ENCODE results near the gene FNIP2.
"Not testable (repeated sequence)": the region's sequence is repeated elsewhere in the genome, so short reads cannot be mapped to it uniquely, and the experiment has no call there.

Gene FNIP2

GRCh38 chr4:158875026-158875425 lies 106.2 kb downstream of the FNIP2 start:
- no peak for DNase-seq

- no peak for DNase-seq
Measured at GRCh38 chr4:158875455-158875854, 106.6 kb downstream of the FNIP2 start.

GRCh38 chr4:158877069-158877468 lies 108.2 kb downstream of the FNIP2 start:
- DNase-seq = no peak

- not testable (repeated sequence) for DNase-seq
Measured at GRCh38 chr4:158882142-158882541, 113.3 kb downstream of the FNIP2 start.

- DNase-seq = no peak
Measured at GRCh38 chr4:158884280-158884679, 115.5 kb downstream of the FNIP2 start.

GRCh38 chr4:158885564-158885963 lies 116.7 kb downstream of the FNIP2 start:
- no peak for DNase-seq

- DNase-seq = no peak
Measured at GRCh38 chr4:158890294-158890693, 121.5 kb downstream of the FNIP2 start.

GRCh38 chr4:158891256-158891655 lies 122.4 kb downstream of the FNIP2 start:
- DNase-seq = no peak

GRCh38 chr4:158894826-158895225 lies 126.0 kb downstream of the FNIP2 start:
- no peak for DNase-seq

GRCh38 chr4:158895797-158896576 lies 127.2 kb downstream of the FNIP2 start:
- no peak for DNase-seq

- DNase-seq = not testable (repeated sequence)
Measured at GRCh38 chr4:158896577-158897238, 127.9 kb downstream of the FNIP2 start.

- DNase-seq = not testable (repeated sequence)
Measured at GRCh38 chr4:158900408-158900807, 131.6 kb downstream of the FNIP2 start.

- peak in 3 of 5 donors; percentile 10 to 83 (median 16) for DNase-seq
Measured at GRCh38 chr4:158902280-158903078, 133.7 kb downstream of the FNIP2 start.

- DNase-seq = no peak
Measured at GRCh38 chr4:158903079-158903456, 134.2 kb downstream of the FNIP2 start.

- no peak for DNase-seq
Measured at GRCh38 chr4:158903472-158904043, 134.7 kb downstream of the FNIP2 start.

- no peak for DNase-seq
Measured at GRCh38 chr4:158904815-158905214, 136.0 kb downstream of the FNIP2 start.

- peak in 1 of 5 donors; percentile 73 for DNase-seq
Measured at GRCh38 chr4:158906073-158906472, 137.2 kb downstream of the FNIP2 start.

- DNase-seq = no peak
Measured at GRCh38 chr4:158912390-158912789, 143.6 kb downstream of the FNIP2 start.

- DNase-seq = no peak
Measured at GRCh38 chr4:158912806-158913205, 144.0 kb downstream of the FNIP2 start.

GRCh38 chr4:158913766-158914165 lies 144.9 kb downstream of the FNIP2 start:
- no peak for DNase-seq

GRCh38 chr4:158914218-158914617 lies 145.4 kb downstream of the FNIP2 start:
- DNase-seq = no peak

GRCh38 chr4:158915683-158916241 lies 146.9 kb downstream of the FNIP2 start:
- DNase-seq = no peak

Measured in T-helper 1 cell (primary cell).